ENCODE results near the gene OBSL1. TPM values are rescaled to one million over a fixed set of nuclear protein-coding genes. Genes with fewer than 3 reads are reported as not detected.

Gene OBSL1
- total and polyA plus RNA-seq, 5 donors from 2014 or later: 0.57 TPM; not detected in 4

DNA sequence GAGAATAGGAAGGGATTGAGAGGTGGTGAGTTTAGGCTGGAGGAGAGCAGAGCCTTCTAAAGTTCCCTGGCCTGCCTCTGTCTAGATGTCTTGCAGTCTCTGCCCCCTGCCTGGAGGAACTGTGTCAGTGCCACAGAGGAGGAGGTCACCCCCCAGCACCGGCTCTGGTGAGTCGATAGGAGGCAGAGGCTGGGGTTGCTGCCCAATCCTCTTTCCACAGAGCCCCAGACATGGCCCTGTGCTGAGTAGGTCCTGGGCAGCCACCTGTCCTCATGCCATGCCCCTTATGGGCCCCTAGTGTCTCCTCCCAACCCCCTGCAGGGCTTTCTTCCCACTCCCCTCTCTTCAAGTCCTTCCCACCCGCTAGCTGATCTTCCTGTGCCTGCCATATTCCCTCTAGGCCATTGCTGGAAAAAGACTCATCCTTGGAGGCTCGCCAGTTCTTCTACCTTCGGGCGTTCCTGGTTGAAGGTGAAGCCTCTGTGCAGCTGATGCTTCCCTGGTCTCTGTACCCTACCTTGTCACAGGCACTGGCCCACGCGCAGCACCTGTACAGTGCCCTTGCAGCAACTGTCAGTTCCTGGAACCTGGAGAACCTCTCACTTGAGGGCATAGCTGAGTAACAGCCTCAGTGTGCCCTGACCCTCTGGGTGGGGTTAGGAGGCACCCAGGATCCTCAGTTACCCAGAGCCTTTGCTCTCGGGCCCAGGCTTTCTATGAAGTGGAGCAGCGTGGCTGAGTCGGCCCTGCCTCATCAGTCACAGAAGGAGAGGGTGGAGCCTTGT is 42.9 kb upstream of the OBSL1 start:
- H3K9me3 Mint-ChIP-seq: no peaks in the 10 kb centered on the region
- Histone ChIP-seq H3K4me3 (ENCODE audit: low read depth, low read length) (no peak overlapping the region), H3K9me3 (ENCODE audit: control insufficient read depth in 2 of 2, low read length in 2 of 2) (no peaks in the 10 kb centered on the region), H3K4me1 (ENCODE audit: control insufficient read depth, insufficient read depth, low read length, poor library complexity, severe bottlenecking) (no peaks in the 10 kb centered on the region), H3K27me3 (ENCODE audit: control insufficient read depth, insufficient read depth, low read length) (no peaks in the 10 kb centered on the region), H3K36me3 (ENCODE audit: control insufficient read depth, insufficient read depth, low read length) (peaks cover 20% of the 10 kb centered on the region), H3K27ac (ENCODE audit: insufficient read depth, low read length, poor library complexity, severe bottlenecking) (no peak overlapping the region)
- no peak for DNase-seq
- peaks cover 34% of the 10 kb centered on the region for H3K36me3 Mint-ChIP-seq
- no peak overlapping the region for H3K4me3 Mint-ChIP-seq
- ATAC-seq (ENCODE audit: low read depth in 2 of 2): no peak
- no peaks in the 10 kb centered on the region for H3K27me3 Mint-ChIP-seq
- peak overlapping the region in 1 of 3 donors; percentile 92 for H3K27ac Mint-ChIP-seq
- peaks cover 0 to 15% (median 6%) of the 10 kb centered on the region in 4 donors for H3K4me1 Mint-ChIP-seq

DNA sequence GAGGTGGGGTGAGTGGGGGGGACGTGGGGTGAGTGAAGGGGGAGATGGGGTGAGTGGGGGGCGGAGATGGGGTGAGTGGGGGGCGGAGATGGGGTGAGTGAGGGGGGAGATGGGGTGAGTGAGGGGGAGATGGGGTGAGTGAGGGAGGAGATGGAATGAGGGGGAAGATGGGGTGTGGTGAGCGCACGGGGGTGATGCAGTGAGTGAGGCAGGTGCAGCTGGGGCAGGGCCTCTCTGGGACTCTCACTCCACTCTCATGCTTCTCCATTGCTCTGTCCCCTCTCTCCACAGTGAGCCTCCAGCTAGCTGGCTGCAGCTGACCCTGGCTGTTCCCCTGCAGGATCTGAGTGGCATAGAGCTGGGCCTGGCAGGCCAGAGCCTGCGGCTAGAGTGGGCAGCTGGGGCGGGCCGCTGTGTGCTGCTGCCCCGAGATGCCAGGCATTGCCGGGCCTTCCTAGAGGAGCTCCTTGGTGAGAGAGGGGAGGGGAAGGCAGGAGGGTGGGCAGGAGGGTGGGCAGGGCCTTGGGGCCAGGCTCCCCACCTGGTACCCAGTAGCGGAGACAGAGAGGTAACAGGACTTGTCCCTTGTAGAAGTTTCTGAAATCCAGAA is 42.2 kb upstream of the OBSL1 start:
- Histone ChIP-seq H3K4me1 (ENCODE audit: control insufficient read depth, insufficient read depth, low read length, poor library complexity, severe bottlenecking) (no peaks in the 10 kb centered on the region), H3K36me3 (ENCODE audit: control insufficient read depth, insufficient read depth, low read length) (peaks cover 20% of the 10 kb centered on the region)
- H3K4me3 Mint-ChIP-seq: no peak overlapping the region

DNA sequence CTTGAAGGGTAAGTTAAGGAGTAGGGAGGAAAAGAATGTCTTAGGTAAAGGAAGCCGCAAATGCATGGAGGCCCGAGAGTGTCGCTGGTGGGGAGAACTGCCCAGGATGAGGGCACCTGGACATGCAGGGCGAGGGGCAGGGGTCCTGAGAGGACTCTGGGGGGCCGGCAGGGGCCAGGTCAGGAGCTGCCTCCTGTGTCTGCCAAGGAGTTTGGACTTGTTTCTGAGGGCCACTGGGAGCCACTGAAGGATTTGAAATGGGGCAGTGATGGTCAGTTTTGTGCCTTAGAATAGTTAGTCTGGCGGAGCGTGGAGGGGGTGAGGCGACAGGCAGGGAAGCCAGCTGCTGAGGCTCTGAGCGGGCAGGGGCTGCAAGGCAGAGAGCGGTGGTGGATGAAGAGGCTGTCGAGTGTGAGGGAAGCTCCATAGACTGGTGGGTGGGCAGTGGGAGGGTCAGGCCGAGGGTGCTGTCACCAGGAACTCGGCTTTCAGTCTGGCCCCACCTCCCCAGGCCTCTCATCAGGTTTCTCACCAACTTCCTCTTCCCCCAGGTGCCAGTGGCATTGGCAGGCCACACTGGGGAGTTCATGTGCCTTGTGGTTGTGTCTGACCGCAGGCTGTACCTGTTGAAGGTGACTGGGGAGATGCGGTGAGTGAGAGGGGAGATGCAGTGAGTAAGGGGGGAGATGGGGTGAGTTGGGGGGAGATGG is 41.4 kb upstream of the OBSL1 start:
- Mint-ChIP-seq H3K9me3 (no peaks in the 10 kb centered on the region), H3K36me3 (peaks cover 35% of the 10 kb centered on the region), H3K4me3 (no peak overlapping the region), H3K27me3 (no peaks in the 10 kb centered on the region), H3K4me1 (peaks cover 0 to 15% (median 6%) of the 10 kb centered on the region in 4 donors), H3K27ac (peak overlapping the region; percentile 46 to 92 (median 70))
- peak in 1 of 2 donors; percentile 19 for ATAC-seq (ENCODE audit: low read depth in 2 of 2)
- no peak overlapping the region for H3K4me3 ChIP-seq (ENCODE audit: low read depth, low read length)
- H3K36me3 ChIP-seq (ENCODE audit: control insufficient read depth, insufficient read depth, low read length): peaks cover 23% of the 10 kb centered on the region
- H3K9me3 ChIP-seq (ENCODE audit: control insufficient read depth in 2 of 2, low read length in 2 of 2): no peaks in the 10 kb centered on the region
- H3K4me1 ChIP-seq (ENCODE audit: control insufficient read depth, insufficient read depth, low read length, poor library complexity, severe bottlenecking): no peaks in the 10 kb centered on the region
- H3K27me3 ChIP-seq (ENCODE audit: control insufficient read depth, insufficient read depth, low read length): no peaks in the 10 kb centered on the region
- DNase-seq: peak in 1 of 3 donors; percentile 39
- H3K27ac ChIP-seq (ENCODE audit: insufficient read depth, low read length, poor library complexity, severe bottlenecking): no peak overlapping the region

More for the DNA sequence above, 42.2 kb upstream of the OBSL1 start:
- no peaks in the 10 kb centered on the region for H3K27me3 ChIP-seq (ENCODE audit: control insufficient read depth, insufficient read depth, low read length)
- ATAC-seq (ENCODE audit: low read depth in 2 of 2) (no peak), DNase-seq (no peak)
- Mint-ChIP-seq H3K27me3 (no peaks in the 10 kb centered on the region), H3K4me1 (peaks cover 0 to 15% (median 6%) of the 10 kb centered on the region in 4 donors), H3K9me3 (no peaks in the 10 kb centered on the region), H3K36me3 (peaks cover 34% of the 10 kb centered on the region), H3K27ac (no peak overlapping the region)
- H3K27ac ChIP-seq (ENCODE audit: insufficient read depth, low read length, poor library complexity, severe bottlenecking): no peak overlapping the region
- no peak overlapping the region for H3K4me3 ChIP-seq (ENCODE audit: low read depth, low read length)
- no peaks in the 10 kb centered on the region for H3K9me3 ChIP-seq (ENCODE audit: control insufficient read depth in 2 of 2, low read length in 2 of 2)

DNA sequence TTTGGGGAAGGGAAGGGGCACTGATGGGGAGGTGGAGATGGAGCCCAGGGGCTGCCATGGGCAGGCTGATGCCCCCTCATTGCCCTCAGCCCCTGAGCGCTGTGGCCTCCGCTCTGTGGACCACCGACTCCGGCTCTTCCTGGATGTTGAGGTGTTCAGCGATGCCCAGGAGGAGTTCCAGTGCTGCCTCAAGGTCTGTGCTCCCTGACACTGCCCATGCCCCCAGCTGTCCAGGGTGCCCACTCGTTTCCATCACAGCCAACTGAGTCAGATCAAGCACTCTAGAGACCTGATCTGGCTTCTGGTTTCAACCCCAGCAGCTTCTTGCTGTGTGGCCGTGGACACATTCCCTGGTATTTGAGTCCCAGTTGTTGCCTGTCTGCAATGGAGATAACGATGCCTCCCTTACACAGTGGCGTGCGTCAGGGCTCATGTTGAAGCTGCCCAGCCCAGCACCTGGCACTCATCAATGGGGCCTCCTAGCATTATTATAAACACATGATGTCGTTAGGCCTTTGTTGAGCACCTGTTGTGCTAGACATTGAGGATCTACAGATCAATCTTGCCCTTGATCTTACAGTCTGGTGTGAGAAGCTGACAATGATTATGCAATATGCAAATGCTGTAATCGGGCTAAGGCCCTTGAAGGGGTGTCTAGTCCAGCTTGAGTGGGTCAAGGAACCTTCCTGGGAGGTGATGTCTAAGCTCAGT is 40.7 kb upstream of the OBSL1 start:
- no peaks in the 10 kb centered on the region for H3K27me3 ChIP-seq (ENCODE audit: control insufficient read depth, insufficient read depth, low read length)
- ATAC-seq (ENCODE audit: low read depth in 2 of 2) (no peak), DNase-seq (no peak)
- peaks cover 42% of the 10 kb centered on the region for H3K36me3 Mint-ChIP-seq
- H3K9me3 ChIP-seq (ENCODE audit: control insufficient read depth in 2 of 2, low read length in 2 of 2): no peaks in the 10 kb centered on the region
- H3K36me3 ChIP-seq (ENCODE audit: control insufficient read depth, insufficient read depth, low read length): peaks cover 27% of the 10 kb centered on the region
- H3K4me1 Mint-ChIP-seq: peaks cover 0 to 15% (median 6%) of the 10 kb centered on the region in 4 donors
- H3K4me3 Mint-ChIP-seq: no peak overlapping the region
- no peaks in the 10 kb centered on the region for H3K4me1 ChIP-seq (ENCODE audit: control insufficient read depth, insufficient read depth, low read length, poor library complexity, severe bottlenecking)
- no peaks in the 10 kb centered on the region for H3K27me3 Mint-ChIP-seq
- no peak overlapping the region for H3K4me3 ChIP-seq (ENCODE audit: low read depth, low read length)
- no peaks in the 10 kb centered on the region for H3K9me3 Mint-ChIP-seq
- no peak overlapping the region for H3K27ac ChIP-seq (ENCODE audit: insufficient read depth, low read length, poor library complexity, severe bottlenecking)
- H3K27ac Mint-ChIP-seq: peak overlapping the region; percentile 46 to 92 (median 70)

DNA sequence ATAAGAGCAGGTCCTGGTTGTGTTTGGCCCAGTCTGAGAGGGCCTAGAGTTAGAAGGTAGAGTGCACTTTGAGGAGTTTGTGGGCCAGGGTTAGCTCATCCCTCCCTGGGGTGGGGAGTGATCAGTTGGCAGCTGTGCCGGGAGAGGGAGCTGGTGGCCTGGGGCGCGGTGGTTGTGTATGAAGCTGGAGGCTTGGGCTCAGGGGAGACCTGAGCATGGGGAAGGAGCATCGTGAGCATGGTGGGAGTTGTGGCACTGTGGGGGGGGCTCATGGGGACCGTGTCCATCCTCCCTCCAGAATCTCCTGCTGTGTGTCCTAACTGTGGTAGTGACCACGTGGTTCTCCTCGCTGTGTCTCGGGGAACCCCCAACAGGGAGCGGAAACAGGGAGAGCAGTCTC is 40.0 kb upstream of the OBSL1 start:
- no peaks in the 10 kb centered on the region for H3K9me3 Mint-ChIP-seq
- no peak for ATAC-seq (ENCODE audit: low read depth in 2 of 2)
- no peak for DNase-seq
- Histone ChIP-seq H3K36me3 (ENCODE audit: control insufficient read depth, insufficient read depth, low read length) (peaks cover 32% of the 10 kb centered on the region), H3K4me1 (ENCODE audit: control insufficient read depth, insufficient read depth, low read length, poor library complexity, severe bottlenecking) (no peaks in the 10 kb centered on the region), H3K9me3 (ENCODE audit: control insufficient read depth in 2 of 2, low read length in 2 of 2) (no peaks in the 10 kb centered on the region), H3K27ac (ENCODE audit: insufficient read depth, low read length, poor library complexity, severe bottlenecking) (no peak overlapping the region), H3K4me3 (ENCODE audit: low read depth, low read length) (no peak overlapping the region), H3K27me3 (ENCODE audit: control insufficient read depth, insufficient read depth, low read length) (no peaks in the 10 kb centered on the region)
- peaks cover 0 to 15% (median 6%) of the 10 kb centered on the region in 4 donors for H3K4me1 Mint-ChIP-seq
- H3K4me3 Mint-ChIP-seq: no peak overlapping the region
- peak overlapping the region in 1 of 3 donors; percentile 26 for H3K27ac Mint-ChIP-seq
- no peaks in the 10 kb centered on the region for H3K27me3 Mint-ChIP-seq
- peaks cover 44% of the 10 kb centered on the region for H3K36me3 Mint-ChIP-seq

DNA sequence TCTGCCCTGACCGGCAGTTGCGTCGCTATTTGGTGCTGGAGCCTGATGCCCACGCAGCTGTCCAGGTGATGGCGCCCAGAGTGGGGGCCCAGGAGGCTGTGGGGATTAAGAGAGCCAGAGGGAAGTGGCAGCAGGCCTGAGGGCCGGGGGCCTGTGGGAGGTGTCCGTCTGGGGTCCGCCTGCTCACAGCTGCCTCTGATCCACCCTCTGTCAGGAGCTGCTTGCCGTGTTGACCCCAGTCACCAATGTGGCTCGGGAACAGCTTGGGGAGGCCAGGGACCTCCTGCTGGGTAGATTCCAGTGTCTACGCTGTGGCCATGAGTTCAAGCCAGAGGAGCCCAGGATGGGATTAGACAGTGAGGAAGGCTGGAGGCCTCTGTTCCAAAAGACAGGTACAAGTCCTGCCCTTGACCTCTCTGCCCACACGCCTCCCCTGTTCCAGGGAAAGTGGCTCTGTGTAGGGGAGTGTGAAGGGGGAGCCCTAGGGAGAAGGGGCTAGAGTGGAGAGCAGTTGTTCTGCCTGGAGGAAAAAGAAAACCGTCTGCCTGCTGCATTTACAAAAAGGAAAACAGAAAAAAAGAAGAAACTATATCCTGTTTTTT is 37.9 kb upstream of the OBSL1 start:
- Mint-ChIP-seq H3K4me1 (peaks cover 0 to 12% (median 6%) of the 10 kb centered on the region in 4 donors), H3K27me3 (no peaks in the 10 kb centered on the region), H3K9me3 (no peaks in the 10 kb centered on the region), H3K36me3 (peaks cover 38% of the 10 kb centered on the region), H3K27ac (no peak overlapping the region), H3K4me3 (no peak overlapping the region)
- no peak overlapping the region for H3K4me3 ChIP-seq (ENCODE audit: low read depth, low read length)
- H3K27me3 ChIP-seq (ENCODE audit: control insufficient read depth, insufficient read depth, low read length): no peaks in the 10 kb centered on the region
- DNase-seq (no peak), ATAC-seq (ENCODE audit: low read depth in 2 of 2) (no peak)
- peaks cover 36% of the 10 kb centered on the region for H3K36me3 ChIP-seq (ENCODE audit: control insufficient read depth, insufficient read depth, low read length)
- no peak overlapping the region for H3K27ac ChIP-seq (ENCODE audit: insufficient read depth, low read length, poor library complexity, severe bottlenecking)
- no peaks in the 10 kb centered on the region for H3K9me3 ChIP-seq (ENCODE audit: control insufficient read depth in 2 of 2, low read length in 2 of 2)
- H3K4me1 ChIP-seq (ENCODE audit: control insufficient read depth, insufficient read depth, low read length, poor library complexity, severe bottlenecking): no peaks in the 10 kb centered on the region

DNA sequence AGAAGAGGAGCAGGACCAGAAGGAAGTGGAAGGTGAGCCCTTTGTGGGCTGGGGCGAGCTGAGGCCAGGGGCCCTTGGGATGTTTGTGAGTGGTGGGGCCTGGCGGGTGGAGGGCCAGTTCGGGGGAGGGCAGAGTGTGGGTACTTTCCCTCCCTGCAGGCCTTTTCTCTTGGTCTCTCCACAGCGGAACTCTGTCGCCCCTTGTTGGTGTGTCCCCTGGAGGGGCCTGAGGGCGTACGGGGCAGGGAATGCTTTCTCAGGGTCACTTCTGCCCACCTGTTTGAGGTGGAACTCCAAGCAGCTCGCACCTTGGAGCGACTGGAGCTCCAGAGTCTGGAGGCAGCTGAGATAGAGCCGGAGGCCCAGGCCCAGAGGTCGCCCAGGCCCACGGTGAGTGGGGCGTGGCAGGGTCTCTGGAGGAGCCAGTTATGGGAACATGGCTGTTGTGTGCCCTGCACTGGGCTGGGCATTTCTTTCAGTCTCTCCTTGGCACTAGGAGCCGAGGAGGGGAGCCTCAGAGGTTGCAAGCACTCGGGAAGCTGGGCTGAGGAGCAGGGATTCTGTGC is 37.1 kb upstream of the OBSL1 start:
- Mint-ChIP-seq H3K4me3 (no peak overlapping the region), H3K27ac (no peak overlapping the region), H3K9me3 (no peaks in the 10 kb centered on the region), H3K4me1 (peaks cover 0 to 12% (median 6%) of the 10 kb centered on the region in 4 donors), H3K27me3 (no peaks in the 10 kb centered on the region), H3K36me3 (peaks cover 44% of the 10 kb centered on the region)
- Histone ChIP-seq H3K27ac (ENCODE audit: insufficient read depth, low read length, poor library complexity, severe bottlenecking) (no peak overlapping the region), H3K4me3 (ENCODE audit: low read depth, low read length) (no peak overlapping the region), H3K36me3 (ENCODE audit: control insufficient read depth, insufficient read depth, low read length) (peaks cover 40% of the 10 kb centered on the region), H3K27me3 (ENCODE audit: control insufficient read depth, insufficient read depth, low read length) (no peaks in the 10 kb centered on the region), H3K4me1 (ENCODE audit: control insufficient read depth, insufficient read depth, low read length, poor library complexity, severe bottlenecking) (no peaks in the 10 kb centered on the region), H3K9me3 (ENCODE audit: control insufficient read depth in 2 of 2, low read length in 2 of 2) (no peaks in the 10 kb centered on the region)
- DNase-seq (no peak), ATAC-seq (ENCODE audit: low read depth in 2 of 2) (no peak)
